SIG-M5 (cell line): ENCODE results near the gene LMNA.

Source experiments
- DNase-seq: peaks from one replicate; lab custom pipeline; 2025; lab: John Stamatoyannopoulos, UW

LMNA gene

DNA sequence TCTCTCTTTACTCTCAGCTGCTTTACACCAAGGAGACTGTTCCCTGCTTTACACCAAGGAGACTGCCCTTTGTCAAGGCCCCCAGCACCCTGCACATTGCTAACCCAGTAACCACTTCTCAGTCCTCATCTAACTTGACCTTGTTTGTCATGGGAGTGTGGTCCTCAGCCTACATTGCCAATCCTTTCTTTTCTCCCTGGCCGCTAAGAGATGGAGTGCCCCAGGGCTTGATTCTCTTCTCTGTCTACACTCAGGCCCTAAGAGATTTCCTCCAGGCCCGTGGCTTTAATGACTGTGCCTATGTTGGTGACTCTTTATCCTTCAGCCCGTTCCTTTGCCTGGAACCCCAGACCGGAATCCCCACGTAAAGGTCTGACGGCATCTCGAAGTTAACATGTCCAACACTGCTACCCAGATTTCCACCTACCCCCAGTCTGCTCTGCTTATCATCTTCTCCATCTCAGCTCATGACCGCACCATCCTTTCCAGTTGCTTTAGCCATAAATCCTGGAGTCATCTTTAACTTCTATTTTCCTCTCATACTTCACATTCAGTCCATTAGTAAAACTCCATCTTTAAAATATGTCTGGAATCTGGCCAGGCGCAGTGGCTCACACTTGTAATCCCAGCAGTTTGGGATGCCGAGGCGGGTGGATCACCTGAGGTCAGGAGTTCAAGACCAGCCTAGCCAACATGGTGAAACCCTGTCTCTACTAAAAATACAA is 29.4 kb downstream of the LMNA start:
- DNase-seq = no peak

DNA sequence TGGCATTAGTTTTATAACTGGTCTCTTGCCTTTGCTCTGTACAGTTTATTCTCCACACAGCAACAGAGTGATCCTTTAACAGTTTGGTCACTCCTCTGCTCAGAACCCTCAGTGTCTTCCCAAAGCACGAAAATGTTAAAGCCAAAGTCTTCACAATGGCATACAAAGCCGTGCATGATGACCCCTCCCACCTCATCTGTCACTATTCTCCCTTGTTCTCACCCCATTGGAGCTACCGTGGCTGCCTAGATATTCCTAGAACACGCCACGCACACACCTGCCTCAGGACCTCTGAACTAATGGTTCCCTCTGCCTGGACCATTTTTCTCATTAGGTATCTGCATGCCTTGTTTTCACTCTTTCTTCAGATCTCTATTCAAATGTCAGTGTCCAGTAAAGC is 30.2 kb downstream of the LMNA start:
- DNase-seq = no peak

DNA sequence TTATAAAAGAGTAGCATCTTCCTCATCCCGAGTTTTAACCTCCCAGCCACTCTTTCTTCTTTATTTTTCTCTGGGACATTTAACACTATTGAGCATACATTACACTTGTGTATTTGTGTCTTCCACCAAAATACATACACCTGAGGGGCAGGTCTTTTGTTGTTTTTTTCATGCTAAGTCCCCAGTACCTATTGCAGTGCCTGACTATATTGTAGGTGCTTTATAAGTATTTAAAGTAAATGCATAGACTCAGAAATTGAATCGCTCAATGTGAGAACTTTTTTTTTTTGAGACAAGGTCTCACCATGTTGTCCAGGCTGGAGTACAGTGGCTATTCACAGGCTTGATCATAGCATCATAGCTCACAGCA is 31.1 kb downstream of the LMNA start:
- DNase-seq = no peak

DNA sequence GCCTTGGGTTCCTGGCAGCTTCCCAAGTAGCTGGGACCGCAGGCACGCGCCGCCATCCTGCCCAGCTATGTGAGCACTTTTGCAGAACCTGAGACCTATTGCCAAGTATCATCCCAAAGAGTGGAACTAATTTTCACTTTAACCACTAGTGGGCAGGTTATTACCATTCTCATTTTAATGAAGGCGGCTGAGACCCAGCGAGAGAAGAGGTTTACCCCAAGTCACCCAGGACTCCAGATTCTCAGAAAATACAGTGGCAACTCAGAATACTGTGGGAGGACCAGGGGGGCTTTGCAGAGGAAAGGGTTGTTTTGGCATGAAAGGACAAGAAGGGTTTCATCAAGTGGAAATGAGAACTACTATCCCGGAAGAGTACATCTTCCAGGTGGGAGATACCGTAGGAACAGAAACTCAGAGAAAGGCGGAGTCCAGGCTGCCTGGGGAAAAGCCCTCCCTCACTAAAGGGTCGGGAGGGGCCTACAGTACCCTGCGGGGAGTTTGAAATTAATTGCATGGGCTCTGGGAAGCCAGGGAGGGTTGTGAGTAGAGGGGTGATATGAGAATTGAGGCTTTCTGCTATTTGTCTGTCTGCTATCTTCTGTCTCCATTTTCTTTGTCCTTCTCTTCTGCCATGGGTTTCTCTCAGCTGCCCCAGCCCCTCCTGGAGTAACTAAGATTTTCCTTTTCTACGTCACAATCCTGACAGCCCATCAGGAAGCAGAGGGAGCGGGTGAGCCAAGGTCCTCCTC is 31.7 kb downstream of the LMNA start:
- peak; percentile 60 for DNase-seq

DNA sequence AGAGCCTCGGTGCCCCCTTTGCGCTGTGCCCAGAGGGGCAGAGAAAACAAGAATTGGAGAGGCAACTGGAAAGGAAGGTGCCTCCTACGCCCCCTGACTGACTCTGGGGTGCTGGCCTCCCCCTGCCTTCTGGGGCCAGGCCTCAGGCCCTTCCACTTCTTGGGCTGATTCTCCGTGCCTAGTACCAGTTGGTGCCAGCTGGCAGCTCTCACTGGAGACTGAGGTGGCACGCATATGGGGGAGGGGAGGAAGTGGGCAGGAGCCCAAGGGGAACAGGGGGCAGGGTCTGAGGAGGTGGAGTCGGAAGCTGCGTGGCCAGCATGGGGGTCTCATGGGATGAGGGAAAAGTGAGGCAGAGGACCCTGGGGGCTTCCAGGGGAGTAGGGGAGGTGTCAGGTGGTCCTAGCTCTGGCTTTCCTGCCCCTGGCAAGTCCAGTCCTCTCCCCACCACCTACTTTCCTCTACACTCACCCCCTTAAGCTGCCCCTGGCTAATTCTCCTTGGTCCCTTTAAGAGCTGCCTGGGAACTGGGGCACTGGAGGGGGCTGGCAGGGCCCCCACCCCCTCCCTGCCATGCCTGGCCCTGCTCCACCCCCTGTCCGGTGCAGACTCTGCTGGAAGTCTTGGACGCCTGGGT is 32.4 kb downstream of the LMNA start:
- no peak for DNase-seq

DNA sequence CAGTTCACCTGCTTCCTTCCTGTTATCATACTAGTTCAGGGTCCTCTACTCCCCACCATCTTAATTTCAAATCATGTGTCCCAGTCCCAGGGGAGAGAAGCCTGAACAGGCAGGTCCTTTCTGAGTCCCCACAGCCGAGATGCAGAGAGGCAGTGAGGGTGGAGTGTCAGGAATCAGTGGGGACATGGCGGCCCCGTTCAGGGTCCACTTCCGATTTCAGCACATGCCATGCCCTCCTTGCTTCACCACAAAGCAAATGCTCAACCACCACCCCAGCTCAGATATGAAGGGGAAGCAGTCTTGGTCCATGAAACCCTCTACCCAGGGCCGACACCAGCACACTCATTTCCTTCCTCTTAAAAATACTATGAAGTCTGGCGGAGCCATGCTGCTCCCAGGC is 33.7 kb downstream of the LMNA start:
- DNase-seq = no peak

DNA sequence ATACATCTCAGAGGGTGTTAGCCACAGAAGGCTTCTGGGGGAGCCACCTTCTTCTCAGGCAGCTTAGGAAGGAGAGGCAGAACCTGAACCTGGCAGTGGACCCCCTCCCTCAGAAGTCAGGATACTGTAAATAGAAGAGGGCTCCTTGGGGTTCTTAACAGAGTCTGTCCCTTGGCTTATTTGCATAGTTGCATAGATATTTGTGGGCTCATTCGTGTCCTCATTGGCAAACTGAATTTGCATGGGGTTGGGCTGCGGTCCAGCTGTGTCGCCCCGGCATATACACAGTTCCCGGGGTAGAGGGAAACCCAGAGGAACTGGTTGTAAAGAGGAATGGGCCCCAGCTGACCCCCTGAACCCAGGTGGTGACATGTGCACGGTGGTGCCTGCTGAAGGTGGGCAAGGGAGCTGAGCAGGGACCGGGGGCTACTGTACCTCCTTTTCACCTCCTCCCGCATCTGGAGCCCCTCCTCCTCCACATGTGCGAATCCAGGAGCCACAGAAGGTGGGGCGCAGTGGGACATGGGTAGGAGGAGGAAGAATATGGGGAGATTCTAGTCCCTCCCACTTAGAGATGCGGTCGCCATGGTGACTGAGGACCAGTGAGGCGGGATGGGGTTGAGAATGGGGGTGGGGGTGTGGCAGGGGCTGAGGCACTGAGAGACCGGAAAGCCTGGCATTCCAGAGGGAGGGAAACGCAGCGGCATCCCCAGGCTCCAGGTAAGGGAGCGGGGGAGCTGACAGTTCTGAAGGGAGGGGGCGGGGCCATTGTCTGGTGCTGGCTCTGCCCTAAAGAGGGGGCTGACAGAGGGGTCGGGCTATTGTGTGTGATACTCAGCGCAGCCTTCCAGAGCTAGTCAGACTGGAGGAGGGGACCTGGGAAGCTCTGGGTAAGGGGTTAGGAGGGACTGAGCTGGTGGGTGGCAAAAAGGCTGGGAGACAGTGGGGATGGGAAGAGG is 35.1 kb downstream of the LMNA start:
- no peak for DNase-seq

DNA sequence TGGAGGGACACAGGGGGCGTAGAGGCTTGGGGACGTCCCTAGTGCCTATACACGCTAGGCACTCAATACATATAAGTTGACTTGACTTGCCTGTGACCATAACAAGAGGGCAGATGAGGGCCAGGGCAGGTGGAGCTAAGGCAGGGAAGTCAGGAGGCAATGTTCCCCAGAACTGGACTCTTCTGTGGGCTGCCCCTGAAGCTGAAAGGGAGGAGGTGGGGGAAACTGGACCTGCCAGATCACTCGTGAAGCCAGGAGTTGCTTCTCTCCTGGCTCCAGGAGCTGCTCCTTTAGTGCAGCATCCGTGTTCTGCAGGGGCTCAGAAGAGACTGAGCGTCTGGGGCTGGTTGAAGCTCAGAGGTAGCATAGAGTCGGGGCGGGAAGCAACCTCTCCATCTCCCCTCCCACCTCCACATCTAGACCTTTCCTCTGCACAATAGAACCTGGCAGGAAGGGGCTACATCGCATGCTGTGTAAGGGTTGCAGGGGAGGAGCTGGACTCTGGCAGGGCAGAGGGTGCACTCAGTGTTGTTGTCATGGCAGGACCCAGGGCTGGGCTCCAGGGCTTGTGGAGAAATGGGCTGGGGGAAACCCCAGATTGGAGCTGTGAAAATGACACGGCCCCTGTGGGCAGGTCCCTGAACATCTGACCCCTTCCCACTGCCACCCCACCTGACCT is 36.0 kb downstream of the LMNA start:
- no peak for DNase-seq

DNA sequence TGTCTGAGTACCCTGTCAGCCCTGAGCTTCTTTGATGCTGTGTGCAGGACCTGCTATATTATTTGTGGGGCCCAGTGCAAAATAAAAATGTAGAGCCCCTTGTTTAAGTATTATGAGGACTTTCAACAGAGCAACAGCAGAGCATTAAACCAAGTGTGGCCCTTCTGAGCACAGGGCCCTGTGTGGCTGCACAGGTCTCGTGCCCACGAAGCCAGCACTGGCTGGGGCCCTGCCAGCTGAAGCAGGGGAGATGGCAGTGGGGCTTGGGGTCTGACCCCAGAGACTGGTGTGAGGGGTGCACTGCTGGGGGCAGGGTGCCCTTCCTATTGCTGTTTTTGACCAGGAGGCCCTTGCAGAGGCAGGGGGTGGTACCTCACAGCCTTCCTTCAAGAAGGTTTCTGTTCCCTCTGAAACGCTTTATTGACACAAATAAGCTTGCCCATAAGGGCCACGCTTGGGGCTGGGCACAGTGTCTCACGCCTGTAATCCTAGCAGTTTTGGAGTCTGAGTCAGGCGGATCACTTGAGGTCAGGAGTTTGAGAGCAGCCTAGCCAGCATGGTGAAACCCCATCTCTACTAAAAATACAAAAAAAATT is 36.7 kb downstream of the LMNA start:
- peak; percentile 47 for DNase-seq

DNA sequence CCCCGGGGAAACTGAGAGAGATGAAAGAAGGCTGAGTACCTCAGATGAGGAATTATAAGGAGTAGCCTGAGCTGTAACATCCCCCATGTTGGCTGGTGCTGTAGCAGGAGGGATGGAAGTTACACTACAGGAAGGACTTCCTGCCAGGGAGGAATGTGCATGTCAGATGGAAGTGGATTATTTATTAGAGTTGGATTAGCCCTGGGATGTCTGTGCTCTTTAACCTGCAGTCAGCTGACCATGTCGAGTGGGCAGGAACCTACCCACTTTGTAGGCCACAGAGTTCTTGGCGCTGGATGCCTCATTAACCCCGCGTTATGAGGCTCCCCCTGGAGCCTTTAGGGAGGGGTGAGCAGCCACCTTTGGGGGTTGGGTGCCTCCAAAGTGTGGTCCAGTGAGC is 38.1 kb downstream of the LMNA start:
- no peak for DNase-seq

DNA sequence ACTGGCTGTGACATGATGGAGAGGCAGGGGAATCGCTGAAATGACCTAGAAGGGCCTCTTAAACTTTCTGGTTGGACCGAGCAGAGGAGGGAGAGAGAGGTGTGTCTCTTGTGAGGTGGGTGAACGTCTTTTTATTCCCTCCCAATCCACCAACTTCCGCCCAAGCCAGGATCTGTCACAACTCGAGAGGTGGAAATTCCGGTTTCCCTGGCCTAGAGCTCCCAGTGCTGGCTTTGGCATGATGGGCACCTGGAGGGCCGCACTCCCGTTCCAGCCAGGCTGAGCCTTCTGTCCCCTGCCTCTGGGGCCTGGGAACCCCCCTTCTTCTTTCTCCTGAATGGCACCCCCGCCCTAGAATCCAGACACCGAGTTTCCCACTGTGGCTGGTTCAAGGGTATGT is 38.9 kb downstream of the LMNA start, which contains the start of gene SEMA4A:
TSS of gene SEMA4A (plus strand) at position 224 of the 400 bp plus-strand sequence. CDS start 994 bp downstream, outside the sequence.
- no peak for DNase-seq

DNA sequence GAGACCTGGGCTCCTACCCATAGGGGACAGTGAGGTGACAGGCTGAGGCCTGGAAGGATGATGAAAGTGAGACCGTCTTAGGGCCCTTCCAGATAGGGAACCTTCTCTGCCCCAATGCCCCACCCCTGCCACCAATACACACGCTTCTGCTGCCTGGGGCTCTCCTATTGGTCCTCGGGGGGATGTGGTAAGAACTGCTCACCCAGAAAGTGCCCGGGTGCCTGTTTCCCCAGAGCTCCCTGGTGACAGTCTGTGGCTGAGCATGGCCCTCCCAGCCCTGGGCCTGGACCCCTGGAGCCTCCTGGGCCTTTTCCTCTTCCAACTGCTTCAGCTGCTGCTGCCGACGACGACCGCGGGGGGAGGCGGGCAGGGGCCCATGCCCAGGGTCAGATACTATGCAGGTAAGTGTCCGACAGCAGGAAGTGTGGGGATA is 39.8 kb downstream of the LMNA start:
- DNase-seq = peak; percentile 96

DNA sequence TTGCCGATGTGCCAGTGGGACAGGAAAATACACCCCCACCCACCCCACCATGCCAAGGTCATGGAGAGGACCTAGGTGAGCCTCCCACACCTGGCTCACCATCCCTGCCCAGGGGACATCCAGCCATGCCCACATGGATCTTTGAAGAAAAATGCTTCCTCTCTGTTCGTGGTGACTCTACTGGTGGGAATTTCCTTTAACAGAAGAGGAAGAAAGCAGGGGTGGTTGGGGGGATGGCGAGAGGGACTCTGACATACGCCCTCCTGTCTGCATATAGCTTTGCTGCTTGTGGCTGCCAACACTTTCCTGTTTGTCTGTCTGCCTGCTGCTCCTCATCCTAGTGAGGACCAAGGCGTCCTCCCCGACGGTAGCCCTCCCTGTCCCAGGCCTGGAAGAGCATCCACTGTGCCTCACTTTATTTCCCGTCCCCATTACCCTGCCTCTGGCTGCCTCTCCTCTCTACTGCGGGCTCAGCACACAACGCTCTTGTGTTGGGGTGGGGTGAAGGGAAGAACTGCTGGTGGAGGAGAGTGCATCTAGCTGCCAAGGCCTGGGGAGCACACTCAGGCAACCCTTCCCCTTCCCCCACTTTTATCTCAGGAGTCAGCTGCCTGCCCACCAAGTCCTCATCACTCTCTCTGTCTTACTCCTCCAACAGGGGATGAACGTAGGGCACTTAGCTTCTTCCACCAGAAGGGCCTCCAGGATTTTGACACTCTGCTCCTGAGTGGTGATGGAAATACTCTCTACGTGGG is 41.4 kb downstream of the LMNA start:
- DNase-seq = no peak

DNA sequence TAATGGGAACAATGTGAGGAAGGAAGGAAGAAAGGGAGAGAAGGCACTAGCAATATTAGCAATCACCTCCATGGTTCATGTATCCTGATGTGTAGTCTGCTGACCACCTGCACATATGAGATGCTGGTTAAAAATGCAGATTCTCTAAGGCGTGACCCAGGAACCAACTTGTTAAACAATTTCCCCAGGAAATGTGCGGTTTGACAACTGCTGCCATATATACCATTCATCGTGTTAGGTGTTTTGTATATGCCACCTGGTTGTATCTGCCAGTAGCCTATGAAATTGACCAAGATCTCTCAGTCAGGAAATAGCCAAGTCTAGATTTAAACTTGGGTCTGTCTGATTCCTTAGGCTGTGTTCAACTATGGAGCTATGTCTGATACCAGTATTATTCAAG is 43.0 kb downstream of the LMNA start:
- no peak for DNase-seq

DNA sequence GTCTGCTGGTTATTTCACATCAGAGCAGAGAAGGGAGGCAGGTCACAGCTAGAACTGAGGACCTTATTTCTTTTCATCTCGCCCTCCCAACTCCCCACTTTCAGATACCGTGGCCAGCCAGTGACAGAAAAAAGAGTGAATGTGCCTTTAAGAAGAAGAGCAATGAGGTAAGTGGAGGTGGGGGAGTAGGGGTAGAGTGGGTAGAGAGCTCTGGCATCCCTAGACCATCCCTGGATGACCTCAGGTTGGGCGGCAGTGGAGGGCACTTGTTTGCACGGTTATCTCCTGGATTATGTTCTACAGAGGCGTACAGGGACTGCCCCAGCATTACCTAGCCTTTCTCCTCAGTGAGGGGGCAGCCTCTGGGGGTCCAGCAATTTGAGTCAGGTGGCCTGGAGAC is 43.5 kb downstream of the LMNA start:
- DNase-seq = no peak

DNA sequence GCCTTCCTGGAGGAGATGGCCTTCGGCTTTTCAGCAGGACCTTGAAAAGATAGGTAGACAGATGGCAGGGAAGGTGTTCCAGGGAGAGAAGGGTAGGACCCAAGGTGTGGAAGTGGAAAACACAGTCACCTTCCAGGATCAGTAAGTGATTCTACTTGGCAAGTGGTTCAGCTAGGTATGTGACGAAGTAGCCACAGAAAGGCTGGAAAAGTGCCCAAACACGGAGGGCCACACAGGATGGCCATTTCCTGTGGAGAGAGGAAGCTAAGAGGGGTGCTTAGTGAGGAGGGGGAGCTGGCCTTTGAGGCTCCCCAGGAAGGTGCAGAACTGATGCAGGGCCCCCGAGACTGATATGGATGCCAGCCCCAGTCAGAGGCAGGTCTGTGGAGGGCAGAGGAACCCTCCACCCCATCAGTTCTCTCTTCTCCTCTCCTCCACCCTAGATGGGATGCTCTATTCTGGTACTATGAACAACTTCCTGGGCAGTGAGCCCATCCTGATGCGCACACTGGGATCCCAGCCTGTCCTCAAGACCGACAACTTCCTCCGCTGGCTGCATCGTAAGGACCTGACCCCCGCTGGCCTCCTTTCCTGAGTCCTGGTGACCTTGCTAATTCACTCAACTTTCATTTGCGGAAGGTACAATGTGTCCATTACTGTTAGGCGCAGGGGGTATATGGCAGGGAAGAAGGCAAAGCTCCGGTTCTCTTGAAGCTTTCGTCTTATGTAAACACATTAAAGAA is 45.7 kb downstream of the LMNA start:
- no peak for DNase-seq

DNA sequence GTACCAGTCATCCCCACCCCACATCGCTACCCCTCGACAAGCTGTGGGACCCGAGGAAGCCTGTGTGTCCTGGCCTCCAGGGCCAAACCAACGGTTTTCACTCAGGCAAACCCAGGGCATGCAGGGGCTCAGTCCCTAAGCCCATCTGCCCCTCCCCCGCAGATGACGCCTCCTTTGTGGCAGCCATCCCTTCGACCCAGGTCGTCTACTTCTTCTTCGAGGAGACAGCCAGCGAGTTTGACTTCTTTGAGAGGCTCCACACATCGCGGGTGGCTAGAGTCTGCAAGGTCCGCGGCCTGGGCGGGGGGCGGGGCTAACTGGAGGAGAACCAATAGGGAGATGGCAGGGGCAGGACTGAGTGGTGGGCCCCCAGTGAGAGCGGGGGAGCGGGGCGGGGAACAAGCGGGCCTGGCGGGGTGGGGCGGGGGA is 46.2 kb downstream of the LMNA start:
- DNase-seq = no peak

DNA sequence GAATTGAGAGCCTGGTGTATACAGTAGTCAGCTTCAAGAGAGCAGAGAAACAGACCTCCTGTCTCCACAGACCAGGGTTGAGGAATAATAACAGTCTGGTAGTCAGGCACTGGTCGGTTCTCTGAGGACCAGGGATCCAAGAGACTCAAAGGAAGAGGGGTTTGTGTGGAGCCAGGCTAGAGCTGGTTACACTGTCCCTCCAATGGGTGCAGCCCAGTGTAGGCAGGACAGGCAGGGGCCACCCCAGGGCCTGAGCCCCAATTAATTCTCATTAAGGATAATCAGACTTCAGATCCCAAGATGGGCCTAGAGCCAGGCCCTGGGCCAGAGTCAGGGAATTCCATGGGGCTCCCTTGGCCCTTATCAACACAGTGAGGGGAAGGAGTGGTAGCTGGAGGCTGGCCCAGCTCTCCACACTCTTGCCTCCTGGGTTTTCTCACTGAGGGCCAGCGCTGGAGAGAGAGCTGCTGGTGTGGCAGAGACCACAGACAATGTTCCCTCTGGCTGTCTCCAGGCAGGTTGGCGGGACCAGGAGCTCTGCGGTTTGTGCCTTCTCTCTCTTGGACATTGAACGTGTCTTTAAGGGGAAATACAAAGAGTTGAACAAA is 48.0 kb downstream of the LMNA start:
- no peak for DNase-seq

DNA sequence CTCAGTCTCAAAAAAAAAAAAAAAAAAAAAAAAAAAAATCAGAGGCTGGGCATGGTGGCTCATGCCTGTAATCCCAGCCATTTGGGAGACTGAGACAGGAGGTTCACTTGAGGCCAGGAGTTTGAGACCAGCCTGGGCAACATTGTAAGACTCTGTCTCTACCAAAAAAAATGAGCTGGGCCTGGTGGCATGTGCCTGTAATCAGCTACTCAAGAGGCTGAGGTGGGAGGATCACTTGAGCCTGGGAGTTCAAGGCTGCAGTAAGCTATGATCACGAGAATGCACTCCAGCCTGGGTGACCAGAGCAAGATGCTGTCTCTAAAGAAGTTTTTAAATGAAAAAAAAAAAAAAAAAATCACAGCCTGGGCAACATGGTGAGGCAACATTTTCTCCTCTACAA is 49.2 kb downstream of the LMNA start:
- no peak for DNase-seq
